PC-3 (cell line): ENCODE data around the gene NDUFB10. TPM values are rescaled to one million over a fixed set of nuclear protein-coding genes. Genes with fewer than 3 reads are reported as not detected.

ENCODE experiments used
- ATAC-seq: fragments of 200-7000 bp; cut with Tn5 transposase; 2 replicates; pipeline ENCODE4 v1.9.1; 2020; ENCODE audit warnings: mild to moderate bottlenecking, moderate library complexity
- BruUV-seq: library from RNA; stranded (reverse); fragments of 400-500 nt; replicated peaks from 2 replicates; lab custom pipeline; 2021; lab: Mats Ljungman, UMichigan
- CTCF ChIA-PET: fragments of 300-600 bp; sonication (Branson Sonifier 250); formaldehyde crosslinking; loops from one replicate; lab custom pipeline; 2022; ENCODE audit warnings: antibody characterized with exemption; lab: Charles Lee
- POLR2A ChIA-PET: fragments of 300-600 bp; sonication (Branson Sonifier 250); formaldehyde crosslinking; loops from one replicate; lab custom pipeline; 2022; ENCODE audit warnings: antibody characterized with exemption; ENCODE audit not compliant: unreplicated experiment; lab: Charles Lee
- DNase-seq: peaks from one replicate; pipeline ENCODE4 v3.0.0-alpha.2; 2015
- H2AFZ ChIP-seq: fragments of 300-600 bp; sonication (generic); 2 replicates; pipeline ENCODE4 v1.6.0; 2016; ENCODE audit warnings: antibody characterized with exemption, low read length
- H3F3A ChIP-seq: fragments of 300-600 bp; sonication (generic); one replicate; pipeline ENCODE4 v1.6.0; 2017; ENCODE audit warnings: antibody characterized with exemption, low read length, control low read depth, mild to moderate bottlenecking; ENCODE audit not compliant: unreplicated experiment
- H3K27ac ChIP-seq: fragments of 300-600 bp; sonication (generic); 2 replicates; pipeline ENCODE4 v1.5.1; 2016; ENCODE audit warnings: mild to moderate bottlenecking, low read length
- H3K27me3 ChIP-seq: fragments of 300-600 bp; sonication (generic); 2 replicates; pipeline ENCODE4 v1.6.1; 2016; ENCODE audit warnings: low read length, mixed read lengths
- H3K36me3 ChIP-seq: fragments of 300-600 bp; sonication (generic); 2 replicates; pipeline ENCODE4 v1.6.1; 2016; ENCODE audit warnings: low read depth, mixed run types, low read length, mixed read lengths
- H3K4me1 ChIP-seq: fragments of 300-600 bp; sonication (generic); 2 replicates; pipeline ENCODE4 v1.5.1; 2016; ENCODE audit warnings: low read length; ENCODE audit not compliant: insufficient read depth
- H3K4me2 ChIP-seq: fragments of 300-600 bp; sonication (generic); 2 replicates; pipeline ENCODE4 v1.6.0; 2016; ENCODE audit warnings: low read length
- H3K4me3 ChIP-seq: fragments of 300-600 bp; sonication (generic); 2 replicates; pipeline ENCODE4 v1.5.1; 2016; ENCODE audit warnings: mild to moderate bottlenecking, low read length, mixed read lengths
- H3K79me2 ChIP-seq: fragments of 300-600 bp; sonication (generic); 2 replicates; pipeline ENCODE4 v1.6.1; 2017; ENCODE audit warnings: low read length, mixed read lengths
- H3K9ac ChIP-seq: fragments of 300-600 bp; sonication (generic); 2 replicates; pipeline ENCODE4 v1.6.0; 2016; ENCODE audit warnings: mild to moderate bottlenecking, low read length
- H3K9me2 ChIP-seq: fragments of 300-600 bp; sonication (generic); replicated peaks from 2 replicates; pipeline ENCODE4 v1.6.1; 2016; ENCODE audit warnings: mixed run types, low read length, mixed read lengths
- H3K9me3 ChIP-seq: fragments of 300-600 bp; sonication (generic); 2 replicates; pipeline ENCODE4 v1.6.1; 2016; ENCODE audit warnings: low read length, mixed read lengths
- H4K20me1 ChIP-seq: fragments of 300-600 bp; sonication (generic); 2 replicates; pipeline ENCODE4 v1.6.1; 2016; ENCODE audit warnings: low read length, mixed read lengths
- CTCF ChIP-seq: fragments of 300-600 bp; sonication (generic); conservative IDR thresholded peaks from 2 replicates; pipeline ENCODE4 v1.5.1; 2017; ENCODE audit warnings: antibody characterized with exemption, low read depth, mild to moderate bottlenecking, low read length
- EZH2 ChIP-seq: fragments of 300-600 bp; sonication (generic); IDR thresholded peaks from one replicate; pipeline ENCODE4 v1.6.1; 2017; ENCODE audit warnings: antibody characterized with exemption, mild to moderate bottlenecking, low read length; ENCODE audit not compliant: unreplicated experiment
- EZH2phosphoT487 ChIP-seq: fragments of 300-600 bp; sonication (generic); IDR thresholded peaks from 2 replicates; pipeline ENCODE4 v1.6.1; 2018; ENCODE audit warnings: mild to moderate bottlenecking, antibody characterized with exemption, low read length, borderline replicate concordance
- intact Hi-C: fragments of 100-400 bp; cut with micrococcal nuclease; formaldehyde crosslinking; loops from 2 replicates; pipeline ENCODE4 v1.9.0; 2023
- total RNA-seq: library from RNA; depleted of rRNA; stranded (reverse); fragments of >200 nt; gene quantifications from 2 replicates; pipeline ENCODE4 v1.2.3, GENCODE V29; 2014

NDUFB10 gene
- total RNA-seq, 1 experiment from 2014 or later = 530 TPM

DNA sequence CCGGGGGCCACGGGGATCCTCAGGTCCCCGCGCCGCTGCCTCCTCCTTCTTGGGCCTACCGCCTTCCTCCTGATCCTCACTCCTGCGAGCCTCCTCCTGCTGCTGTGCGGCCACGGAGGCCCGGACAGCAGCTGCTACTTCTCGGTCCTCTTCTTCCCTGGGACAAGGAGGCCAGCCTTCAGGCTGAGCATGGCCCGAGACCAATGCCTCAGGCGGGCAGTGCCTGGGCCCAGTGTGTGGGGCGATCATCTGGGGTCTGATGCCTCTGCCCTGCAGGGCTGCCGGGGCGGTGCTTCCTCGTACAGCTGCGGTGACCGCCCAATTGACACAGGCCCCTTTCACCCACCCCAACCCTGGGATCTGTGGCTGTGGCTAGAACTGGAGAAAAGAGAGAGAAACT lies 41.7 kb downstream of the NDUFB10 start:
- TF ChIP-seq EZH2phosphoT487 = no peak
- no peak for TF ChIP-seq EZH2
- TF ChIP-seq CTCF = no peak
- BruUV-seq = no TSS peak
- ChIA-PET POLR2A (no interaction called here), CTCF (no interaction called here)
- H3K36me3 ChIP-seq = peaks cover 4% of the 10 kb centered on the region; the same call in 1 of the 2 replicates
- no peak for DNase-seq
- no peak overlapping the region for H3K4me2 ChIP-seq
- H3K4me3 ChIP-seq = no peak overlapping the region
- H3K4me1 ChIP-seq = 0 out of 2 replicates have a peak, but pooled peaks cover 2% of the 10 kb centered on the region
- no peaks in the 10 kb centered on the region for H3F3A ChIP-seq
- no peak overlapping the region for H3K9ac ChIP-seq
- peaks cover 15% of the 10 kb centered on the region; the same call in 1 of the 2 replicates for H4K20me1 ChIP-seq
- no peaks in the 10 kb centered on the region for H3K9me3 ChIP-seq
- no peak overlapping the region for H2AFZ ChIP-seq
- ATAC-seq = no peak
- H3K27me3 ChIP-seq = no peaks in the 10 kb centered on the region
- intact Hi-C loops = no loop called here
- peaks cover 30% of the 10 kb centered on the region for H3K79me2 ChIP-seq
- H3K9me2 ChIP-seq = no peaks in the 10 kb centered on the region
- no peak overlapping the region for H3K27ac ChIP-seq

- Histone ChIP-seq H3K4me2 (no peak overlapping the region), H4K20me1 (peaks cover 21% of the 10 kb centered on the region), H3K79me2 (peaks cover 36% of the 10 kb centered on the region), H3K27me3 (no peaks in the 10 kb centered on the region), H3K27ac (no peak overlapping the region), H3F3A (no peaks in the 10 kb centered on the region), H3K9me3 (no peaks in the 10 kb centered on the region), H3K9me2 (no peaks in the 10 kb centered on the region), H3K9ac (no peak overlapping the region), H3K4me1 (0 out of 2 replicates have a peak, but pooled peaks cover 2% of the 10 kb centered on the region), H3K36me3 (peaks cover 6% of the 10 kb centered on the region; the same call in 1 of the 2 replicates), H2AFZ (no peak overlapping the region), H3K4me3 (no peak overlapping the region)
- intact Hi-C loops = no loop called here
- no TSS peak for BruUV-seq
- DNase-seq = no peak
- TF ChIP-seq EZH2 = no peak
- TF ChIP-seq EZH2phosphoT487 = no peak
- no peak for TF ChIP-seq CTCF
- POLR2A ChIA-PET = no interaction called here
- ATAC-seq = no peak
- CTCF ChIA-PET = no interaction called here
These were observed 42.4 kb downstream of the NDUFB10 start for GRCh38 chr16:2001456-2002355.
